NCI-H1105 (cell line): ENCODE results near the gene ZSWIM2.
"Not testable (repeated sequence)": the region's sequence is repeated elsewhere in the genome, so short reads cannot be mapped to it uniquely, and the experiment has no call there.

Experiments used
- DNase-seq: peaks from one replicate; lab custom pipeline; 2025; lab: John Stamatoyannopoulos, UW

ZSWIM2 gene, protein sequence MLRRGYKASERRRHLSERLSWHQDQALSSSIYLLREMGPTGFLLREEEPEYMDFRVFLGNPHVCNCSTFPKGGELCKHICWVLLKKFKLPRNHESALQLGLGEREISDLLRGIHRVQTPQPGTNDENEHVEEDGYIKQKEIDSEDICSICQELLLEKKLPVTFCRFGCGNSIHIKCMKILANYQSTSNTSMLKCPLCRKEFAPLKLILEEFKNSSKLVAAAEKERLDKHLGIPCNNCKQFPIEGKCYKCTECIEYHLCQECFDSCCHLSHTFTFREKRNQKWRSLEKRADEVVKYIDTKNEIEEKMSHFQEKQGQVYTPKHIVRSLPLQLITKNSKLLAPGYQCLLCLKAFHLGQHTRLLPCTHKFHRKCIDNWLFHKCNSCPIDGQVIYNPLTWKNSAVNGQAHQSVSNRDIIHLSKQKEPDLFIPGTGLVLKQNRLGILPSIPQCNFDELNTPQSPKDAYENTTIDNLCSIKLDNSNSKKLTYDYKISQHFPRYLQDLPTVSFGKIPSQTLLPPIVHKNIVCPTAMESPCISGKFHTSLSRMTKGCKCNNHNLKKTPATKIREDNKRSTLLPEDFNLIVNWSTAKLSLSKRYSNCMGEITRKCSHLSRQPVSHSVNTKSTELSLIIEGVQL

DNA sequence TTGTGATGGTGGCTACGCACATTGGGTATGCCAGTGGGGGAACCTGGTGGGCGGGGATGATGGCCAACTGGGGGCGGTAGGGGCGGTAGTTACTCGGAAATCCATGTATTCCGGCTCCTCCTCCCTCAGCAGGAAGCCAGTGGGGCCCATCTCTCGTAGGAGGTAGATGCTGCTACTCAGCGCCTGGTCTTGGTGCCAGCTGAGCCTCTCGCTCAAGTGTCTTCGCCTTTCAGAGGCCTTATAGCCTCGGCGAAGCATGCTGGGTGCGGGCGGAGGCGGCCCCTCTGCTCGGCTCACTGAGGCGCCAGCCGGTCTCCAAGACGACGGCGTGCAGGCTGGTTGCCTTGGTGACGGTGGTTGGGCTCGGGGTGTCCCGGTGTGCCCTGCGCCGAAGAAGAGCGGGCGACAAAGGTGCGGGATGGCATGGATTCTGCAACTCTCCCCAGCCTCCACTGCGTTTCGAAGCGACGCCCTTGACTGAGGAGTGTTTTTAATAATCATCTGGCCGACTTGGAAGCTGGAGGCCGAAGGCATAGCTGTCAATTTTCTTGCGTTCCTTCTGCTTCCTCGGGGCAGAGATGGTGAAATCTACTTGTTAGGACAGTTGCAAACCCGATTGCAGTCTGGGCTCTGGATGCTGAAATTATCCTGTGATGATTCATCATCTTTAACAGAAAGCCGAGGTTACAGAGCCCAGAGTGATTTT is at the start of gene ZSWIM2:
Gene ZSWIM2 (minus strand): TSS at position 298 of the 706 bp plus-strand sequence. CDS start 40 bp downstream, at position 258.
- DNase-seq, result peak; percentile 95

DNA sequence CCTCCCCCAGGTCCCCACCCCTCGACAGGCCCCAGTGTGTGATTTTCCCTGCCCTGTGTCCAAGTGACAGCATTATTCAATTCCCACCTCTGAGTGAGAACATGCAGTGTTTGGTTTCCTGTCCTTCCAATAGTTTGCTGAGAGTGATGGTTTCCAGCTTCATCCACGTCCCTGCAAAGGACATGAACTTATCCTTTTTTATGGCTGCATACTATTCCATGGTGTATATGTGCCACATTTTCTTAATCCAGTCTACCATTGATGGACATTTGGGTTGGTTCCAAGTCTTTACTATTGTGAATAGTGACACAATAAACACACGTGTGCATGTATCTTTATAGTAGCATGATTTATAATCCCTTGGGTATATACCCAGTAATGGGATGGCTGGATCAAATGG is 47.2 kb upstream of the ZSWIM2 start:
- DNase-seq, result not testable (repeated sequence)

DNA sequence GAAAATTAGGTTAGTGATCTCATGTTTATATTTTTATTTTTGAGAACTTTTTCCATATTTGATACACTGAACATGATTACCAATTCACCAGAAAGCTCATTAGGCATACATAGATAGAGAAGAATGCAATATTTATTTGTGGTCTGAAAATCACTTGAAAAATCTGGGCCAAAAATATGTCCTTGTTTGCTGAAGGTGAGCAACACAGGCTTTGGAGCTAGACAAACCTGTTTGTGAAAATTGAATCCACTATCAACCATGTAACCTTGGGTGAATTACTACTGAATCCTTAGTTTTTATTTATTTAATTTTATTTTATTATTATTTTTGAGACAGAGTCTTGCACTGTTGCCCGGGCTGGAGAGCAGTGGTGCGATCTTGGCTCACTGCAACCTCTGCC is 46.5 kb upstream of the ZSWIM2 start:
- DNase-seq, result no peak

DNA sequence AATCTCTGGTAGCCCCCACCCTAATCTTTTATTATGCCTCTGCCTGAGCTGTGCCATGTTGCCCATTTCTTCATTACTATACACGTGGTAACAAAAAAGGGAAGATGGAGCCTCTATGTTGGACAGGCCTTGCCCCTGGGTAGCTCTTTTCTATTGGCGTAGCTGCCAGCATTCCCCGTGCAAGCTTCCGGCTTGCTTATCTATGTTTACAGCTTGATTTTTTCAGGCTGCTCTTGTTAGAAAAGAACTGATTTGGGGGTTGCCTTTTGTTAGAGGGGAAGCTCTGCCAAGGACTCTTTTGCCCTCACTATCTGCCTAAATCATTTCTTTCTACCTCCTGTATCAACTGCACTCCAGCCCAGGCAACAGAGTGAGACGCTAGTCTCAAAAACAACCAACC is 45.5 kb upstream of the ZSWIM2 start:
- DNase-seq, result no peak

DNA sequence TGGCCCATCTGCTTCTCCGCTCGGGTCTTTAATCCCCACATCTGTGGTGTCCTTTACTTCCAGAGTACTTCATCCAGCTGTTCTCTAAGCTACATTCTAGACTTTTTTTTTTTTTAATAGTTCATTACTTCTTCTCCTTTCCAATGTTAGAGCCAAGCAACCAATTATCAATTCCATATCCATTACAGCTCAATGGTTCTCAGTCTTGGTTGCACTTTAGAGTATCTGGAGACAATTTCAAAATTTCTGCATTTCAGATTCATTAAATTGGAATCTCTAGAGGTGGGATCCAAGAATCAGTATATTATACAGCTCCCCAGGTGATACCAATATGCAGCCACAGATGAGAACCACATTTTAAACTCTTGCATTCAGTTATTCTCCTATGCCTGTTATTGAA is 43.9 kb upstream of the ZSWIM2 start:
- DNase-seq, result no peak

DNA sequence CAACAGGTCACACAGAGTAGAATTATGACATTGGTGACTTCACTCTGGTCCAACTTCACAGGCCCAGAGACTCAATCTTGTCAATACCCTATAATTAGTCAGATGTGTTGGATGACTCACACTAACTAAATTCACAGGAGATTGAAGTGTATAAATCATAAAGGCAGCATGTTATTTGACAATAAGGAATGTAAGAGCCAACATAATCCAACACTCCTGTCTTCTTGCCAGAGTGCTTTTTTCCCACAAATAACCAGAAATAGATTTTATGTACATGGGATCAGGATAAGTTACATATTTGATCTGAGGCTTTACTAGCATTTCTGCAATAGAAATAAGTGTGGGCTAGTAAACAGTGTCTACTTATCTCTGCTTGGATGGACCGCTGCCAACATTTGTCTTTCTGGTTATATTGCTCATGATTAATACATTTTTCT is 42.2 kb upstream of the ZSWIM2 start:
- DNase-seq, result no peak

DNA sequence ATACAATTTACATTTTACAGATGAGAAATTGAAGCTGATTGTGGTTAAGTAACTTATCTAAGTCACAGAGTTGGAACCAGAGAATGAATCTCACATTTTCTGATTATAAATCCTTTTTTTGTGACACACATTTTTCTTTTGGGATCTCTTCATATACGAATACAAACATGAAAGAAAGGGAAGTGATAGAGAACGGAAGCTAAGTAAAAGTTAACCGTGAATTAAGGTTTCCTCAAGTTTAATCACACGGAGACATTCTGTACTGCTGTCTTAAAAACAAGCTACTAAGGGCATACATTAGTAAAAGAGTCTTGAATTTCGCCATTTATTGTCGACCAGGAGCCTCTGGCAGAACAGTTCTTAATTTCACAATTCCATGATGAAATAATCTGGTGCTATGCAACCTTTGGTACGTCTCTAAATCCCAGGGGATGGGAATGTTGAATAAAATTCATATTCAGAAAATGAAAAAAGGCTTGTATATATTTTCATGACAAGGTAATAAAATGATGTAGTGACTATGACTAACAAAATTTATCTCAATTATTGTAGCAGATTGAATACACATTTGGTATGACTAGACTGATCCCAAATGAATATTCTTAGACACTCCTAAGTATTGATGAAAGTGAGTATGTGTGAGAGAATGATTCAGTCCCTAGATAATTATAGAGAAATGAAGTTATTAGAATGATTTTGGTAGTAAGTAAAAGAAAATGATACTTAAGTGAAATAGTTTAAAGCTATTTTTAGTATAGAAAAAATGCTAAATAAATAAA is 40.3 kb upstream of the ZSWIM2 start:
- DNase-seq, result no peak

DNA sequence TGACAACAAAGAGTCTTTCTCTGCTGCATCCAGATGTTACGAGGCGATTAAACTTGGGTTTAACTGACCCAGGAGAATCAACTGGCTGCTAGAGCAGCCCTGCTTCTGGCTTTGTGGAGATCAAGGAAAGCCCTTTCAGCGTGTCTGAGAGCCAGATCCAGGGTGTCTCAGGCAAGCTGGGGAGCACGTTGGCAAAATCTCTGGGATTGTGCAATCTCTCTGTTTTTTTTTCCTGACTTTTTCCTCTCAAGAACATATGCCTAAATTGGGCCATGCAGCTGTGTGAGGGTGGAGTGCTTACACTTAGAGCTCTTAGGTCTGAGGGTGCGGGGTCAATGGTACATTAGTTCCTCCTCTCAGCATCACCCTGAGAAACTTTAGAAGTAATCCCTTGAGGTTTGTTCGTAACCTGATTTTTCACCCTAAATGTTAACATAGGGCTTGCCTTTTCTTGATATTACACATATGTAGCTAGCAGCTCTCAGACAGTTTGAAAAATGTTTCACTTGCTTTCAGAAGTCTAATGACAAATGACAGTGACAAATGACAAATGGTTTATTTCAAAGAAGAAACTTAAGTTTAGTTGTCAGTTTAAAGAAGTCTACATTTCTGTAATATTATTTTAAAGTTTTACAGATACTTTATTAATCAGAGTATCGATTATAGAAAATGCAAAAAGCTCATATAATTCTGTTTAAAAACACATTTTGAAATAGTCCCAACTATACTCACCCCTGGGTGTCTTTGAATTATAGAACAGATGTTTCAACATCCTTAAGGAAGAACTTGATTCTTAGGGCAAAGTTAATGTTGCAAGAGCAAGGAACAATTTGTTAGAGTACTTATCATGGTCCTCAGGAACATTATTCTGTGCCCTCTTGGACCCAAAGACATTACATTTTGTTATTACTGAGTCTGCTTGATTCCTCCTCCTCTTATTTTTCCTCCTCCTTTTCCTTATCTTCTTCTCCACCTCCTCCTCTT is 38.4 kb upstream of the ZSWIM2 start:
- DNase-seq, result no peak

DNA sequence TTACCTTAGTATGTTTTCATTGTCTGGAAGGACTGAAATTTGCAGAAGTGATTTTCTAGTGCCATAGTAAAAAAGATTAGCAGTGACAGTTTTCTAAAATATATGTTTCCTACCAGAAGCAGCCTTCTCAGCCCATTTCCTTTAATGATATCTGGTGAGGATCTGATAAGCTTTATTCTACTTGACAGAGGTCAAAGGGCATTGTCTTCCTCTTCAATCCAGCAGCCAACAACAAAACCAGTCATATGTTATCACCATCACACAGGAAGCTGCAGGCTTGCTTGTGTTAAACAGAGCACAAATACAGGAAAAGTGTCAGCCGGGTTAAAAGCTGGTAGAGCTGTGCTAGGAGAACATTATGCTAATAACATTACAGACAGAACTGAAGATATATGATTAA is 35.6 kb upstream of the ZSWIM2 start:
- no peak for DNase-seq

DNA sequence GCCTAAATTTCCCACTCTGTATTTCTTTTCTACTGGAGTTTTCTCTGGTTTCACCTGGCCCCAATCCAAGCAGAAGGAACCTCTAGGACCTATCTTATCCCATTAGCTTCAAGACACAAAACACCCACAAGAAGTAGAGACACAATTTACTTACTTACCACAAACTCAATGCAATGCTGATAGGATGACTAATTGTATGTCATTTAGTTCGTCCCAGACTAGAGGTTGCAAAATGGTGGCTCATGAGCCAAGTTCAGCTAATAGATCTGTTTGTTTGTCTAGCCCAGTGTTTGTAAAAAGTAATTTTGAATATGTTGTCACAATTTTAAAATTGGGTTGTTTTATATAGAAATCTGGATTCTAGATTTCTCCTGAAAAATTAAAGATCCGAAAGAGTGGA is 34.7 kb upstream of the ZSWIM2 start:
- no peak for DNase-seq

DNA sequence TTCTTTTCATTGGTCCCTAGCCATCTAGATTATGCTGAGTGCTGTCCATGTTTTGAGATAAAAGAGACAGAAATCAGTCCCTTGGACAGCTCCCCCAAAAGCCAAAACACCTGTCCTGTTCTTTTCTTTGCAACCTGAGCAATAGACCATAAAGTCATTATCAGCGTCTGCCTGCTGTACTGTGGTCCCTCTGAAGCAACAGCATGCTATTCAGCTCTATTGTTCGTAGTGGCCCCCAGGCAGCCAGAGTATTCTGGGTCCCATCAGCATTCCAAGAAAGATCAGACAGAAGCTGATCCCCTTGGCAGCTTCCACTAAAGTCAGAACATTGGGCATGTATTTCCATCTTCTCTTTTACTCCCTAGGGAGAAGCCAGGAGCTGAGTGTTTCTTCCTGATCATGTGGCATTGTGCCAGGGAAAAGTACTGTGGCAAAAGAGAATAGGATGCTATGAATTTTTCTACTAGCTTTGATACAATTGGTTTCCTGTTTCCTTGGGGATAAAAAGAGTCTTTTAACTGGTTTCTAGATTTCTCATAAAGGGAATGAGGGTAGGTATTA is 33.6 kb upstream of the ZSWIM2 start:
- no peak for DNase-seq

DNA sequence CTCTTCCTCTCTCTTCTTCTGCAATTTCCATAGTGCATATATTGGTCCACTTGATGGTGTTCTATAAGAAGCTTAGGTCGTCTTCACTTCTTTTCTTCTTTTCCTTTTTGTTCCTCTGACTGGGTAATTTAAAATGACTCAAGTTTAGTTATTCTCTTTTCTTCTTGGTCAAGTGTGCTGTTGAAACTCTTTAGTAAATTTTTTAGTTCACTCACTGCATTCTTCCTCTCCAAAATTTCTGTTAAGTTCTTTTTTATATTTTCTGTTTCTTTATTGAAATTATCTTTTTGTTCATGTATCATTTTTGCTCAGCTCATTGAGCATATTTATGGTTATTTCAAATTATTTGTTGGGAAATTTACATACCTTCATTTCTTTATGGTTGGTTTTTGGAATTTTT is 32.7 kb upstream of the ZSWIM2 start:
- no peak for DNase-seq

DNA sequence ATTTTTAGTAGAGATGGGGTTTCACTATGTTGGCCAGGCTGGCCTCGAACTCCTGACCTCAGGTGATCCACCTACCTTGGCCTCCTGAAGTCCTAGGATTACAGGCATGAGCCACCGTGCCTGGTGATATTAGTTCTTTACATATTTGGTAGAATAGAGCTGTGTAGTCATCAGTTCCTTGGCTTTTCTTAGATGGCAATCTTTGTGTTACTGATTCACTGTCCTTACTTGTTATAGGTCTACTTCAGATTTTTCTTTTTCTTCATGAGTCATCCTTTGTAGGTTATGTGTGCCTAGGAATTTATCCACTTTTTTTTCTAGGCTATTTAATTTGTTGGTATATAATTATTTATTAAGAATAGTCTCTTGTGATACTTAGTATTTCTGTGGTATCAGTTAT is 30.3 kb upstream of the ZSWIM2 start:
- no peak for DNase-seq

DNA sequence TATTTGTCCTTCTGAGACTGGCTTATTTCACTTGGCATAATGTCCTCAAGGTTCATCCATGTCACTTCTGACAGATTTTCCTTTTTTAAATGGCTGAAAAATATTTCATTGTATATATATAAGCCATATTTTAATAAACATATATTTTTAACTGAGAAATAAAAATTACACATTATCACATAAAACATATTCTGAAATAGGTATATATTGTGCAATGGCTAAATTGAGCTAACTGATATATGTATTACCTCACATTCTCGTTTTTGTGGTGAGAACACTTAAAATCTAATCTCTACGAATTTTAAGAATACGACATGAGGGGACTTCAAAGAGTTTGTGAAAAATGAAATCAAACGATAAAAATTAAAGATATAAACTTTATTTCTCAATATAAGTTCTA is 25.7 kb upstream of the ZSWIM2 start:
- DNase-seq, result no peak

DNA sequence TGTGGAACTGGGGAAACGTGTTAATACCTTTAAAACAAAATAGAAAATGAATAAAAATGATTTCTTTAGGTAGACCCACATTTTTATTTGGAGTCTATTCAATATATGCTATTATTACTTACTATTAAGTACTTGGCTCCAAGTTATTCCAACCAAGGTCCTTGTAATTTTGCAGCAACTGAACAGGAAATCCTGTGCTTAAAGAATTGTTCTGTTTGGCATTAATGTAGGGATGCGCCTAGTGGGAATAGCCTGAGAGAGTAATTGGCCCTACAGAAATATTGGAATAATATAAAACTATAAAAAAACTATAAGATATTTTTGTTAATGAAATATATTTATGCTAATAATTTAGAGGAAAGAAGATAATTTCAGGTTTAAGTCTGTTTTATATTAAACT is 22.9 kb upstream of the ZSWIM2 start:
- no peak for DNase-seq

DNA sequence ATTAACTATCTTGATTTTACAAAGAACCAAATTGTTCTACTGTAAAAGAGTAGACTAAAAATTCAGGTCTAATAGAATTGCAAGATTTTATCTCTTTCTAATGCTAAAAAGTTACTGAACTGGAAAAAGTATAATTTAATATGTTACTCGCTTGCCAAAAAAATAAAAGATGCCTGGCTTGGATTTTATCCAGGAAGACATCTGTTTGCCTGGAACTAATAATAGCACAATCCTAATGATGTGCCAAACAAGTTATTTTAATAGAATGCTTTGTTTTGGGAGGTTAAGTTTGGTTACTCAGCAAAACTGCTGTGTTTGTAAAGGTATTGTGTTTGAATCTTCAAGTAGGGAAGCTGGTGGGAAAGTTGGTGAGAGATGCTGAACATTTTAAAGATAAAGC is 19.4 kb upstream of the ZSWIM2 start:
- DNase-seq, result peak; percentile 75

DNA sequence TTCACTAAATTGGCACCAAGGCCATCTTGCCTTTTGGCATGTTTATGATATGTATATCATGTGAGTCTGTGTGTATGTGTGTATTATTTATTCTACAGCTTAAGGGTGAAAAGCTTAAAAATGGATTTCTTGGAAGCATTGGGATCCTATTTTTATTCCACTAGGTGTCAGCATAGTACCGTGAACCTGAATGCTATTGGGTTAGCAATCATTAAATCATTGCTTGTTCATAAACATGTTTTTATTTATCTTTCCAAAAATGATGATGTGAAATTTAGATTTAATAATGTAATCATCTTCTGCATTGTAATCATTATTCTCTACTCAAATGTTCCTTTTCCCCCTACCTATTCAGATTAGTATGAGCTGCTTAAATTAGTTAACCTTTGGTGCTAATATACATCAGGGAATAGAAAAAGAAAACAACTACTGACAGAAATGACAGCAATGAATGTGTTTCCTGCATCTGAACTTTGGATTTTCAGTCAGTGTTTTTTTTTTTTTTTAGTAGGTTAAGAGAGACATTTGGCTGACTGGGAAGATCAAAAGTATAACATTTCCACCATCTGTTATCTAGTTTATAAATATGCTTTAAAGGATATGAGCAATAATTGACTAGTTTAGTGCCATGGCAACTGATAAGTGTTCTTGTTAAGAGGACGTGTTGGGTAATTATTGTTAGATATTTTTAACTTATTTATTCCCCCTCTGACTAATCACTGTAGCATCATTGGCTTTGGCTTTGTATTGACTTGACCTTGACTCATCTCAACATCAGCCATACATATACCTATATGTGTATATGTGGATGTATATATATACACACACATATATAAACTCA is 14.1 kb upstream of the ZSWIM2 start:
- DNase-seq, result peak; percentile 12

DNA sequence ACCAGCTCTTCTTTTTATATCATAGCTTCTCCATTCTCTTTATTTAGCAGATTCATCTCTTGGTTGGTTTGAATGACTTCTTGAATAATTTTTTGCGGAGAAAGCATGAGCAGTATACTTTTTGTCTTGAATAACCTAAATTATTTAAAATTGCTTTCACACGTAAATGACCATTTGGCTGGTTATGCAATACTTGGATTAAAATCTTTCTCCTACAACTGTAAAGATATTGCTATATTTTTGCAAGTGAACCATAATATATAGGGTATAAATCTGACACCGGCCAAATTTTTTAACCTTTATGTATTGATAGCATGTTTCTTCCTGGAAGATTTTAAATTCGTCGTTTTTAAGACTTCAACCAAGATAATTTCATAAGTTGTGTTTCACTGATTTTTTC is 6.2 kb upstream of the ZSWIM2 start:
- no peak for DNase-seq

DNA sequence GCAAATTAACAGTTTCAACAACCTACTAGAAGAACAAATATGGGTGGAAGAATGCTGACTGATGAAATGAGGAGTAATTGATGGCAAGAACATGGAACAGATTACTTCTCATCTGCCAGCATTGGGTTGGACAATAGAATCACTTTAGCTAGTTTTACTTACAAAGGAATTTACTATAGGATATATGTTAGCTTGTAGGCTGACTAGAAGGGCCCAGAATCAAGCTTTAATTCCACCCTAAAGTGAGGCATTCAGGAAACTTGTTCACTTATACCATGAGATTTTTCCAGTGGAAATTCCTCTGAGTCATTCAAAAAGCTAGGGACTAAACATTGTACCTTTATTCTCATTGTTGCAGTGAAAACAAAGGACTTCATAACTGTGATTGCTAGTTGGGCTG is 5.0 kb upstream of the ZSWIM2 start:
- DNase-seq, result no peak

DNA sequence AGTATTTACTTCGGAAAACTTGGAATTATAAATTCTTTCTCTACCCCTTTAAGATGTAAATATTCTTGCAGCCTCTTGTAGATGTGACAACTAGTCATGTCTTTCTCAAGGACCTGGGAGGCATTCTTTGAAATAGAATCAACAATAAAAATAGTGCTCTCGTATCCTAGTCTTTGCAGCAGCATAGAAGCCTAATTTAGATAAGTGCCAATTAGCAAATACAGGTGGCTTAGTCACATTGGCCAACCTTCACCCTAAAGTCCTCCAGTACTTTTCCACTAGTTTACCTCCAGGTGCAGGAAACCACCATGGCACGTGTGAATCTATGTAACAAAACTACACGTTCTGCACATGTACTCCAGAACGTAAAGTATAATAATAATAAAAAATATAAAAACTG is 3.5 kb upstream of the ZSWIM2 start:
- peak; percentile 73 for DNase-seq
